OCI-LY3 (cell line): ENCODE results near the gene RAB25.
"Not testable (repeated sequence)": the region's sequence is repeated elsewhere in the genome, so short reads cannot be mapped to it uniquely, and the experiment has no call there.

ENCODE experiments used
- H2AFZ ChIP-seq: fragments of 200-600, 300-600 bp; shearing (Covaris generic); 2 replicates; pipeline ENCODE4 v1.6.0; 2014; ENCODE audit warnings: antibody characterized with exemption, low read depth, low read length
- H3K27ac ChIP-seq: fragments of 200-600, 300-600 bp; sonication (generic); 2 replicates; pipeline ENCODE4 v1.5.1; 2014; ENCODE audit warnings: mild to moderate bottlenecking, low read length, moderate library complexity, mixed read lengths
- H3K27me3 ChIP-seq: fragments of 200-600, 300-600 bp; sonication (generic); 2 replicates; pipeline ENCODE4 v1.6.1; 2014; ENCODE audit warnings: low read depth, low read length, mixed read lengths
- H3K36me3 ChIP-seq: fragments of 200-600, 300-600 bp; sonication (generic); replicated peaks from 2 replicates; pipeline ENCODE3; 2014; ENCODE audit warnings: low read depth, low read length, mixed read lengths
- H3K4me1 ChIP-seq: fragments of 300-600, 200-600 bp; sonication (generic); 2 replicates; pipeline ENCODE4 v1.6.1; 2014; ENCODE audit warnings: low read length, mixed read lengths
- H3K4me2 ChIP-seq: fragments of 200-600, 300-600 bp; sonication (generic); 2 replicates; pipeline ENCODE4 v1.6.1; 2014; ENCODE audit warnings: low read length, mixed read lengths
- H3K4me3 ChIP-seq: fragments of 300-600, 200-600 bp; sonication (generic); 2 replicates; pipeline ENCODE4 v1.5.1; 2014; ENCODE audit warnings: antibody characterized with exemption, mild to moderate bottlenecking, low read length, moderate library complexity
- H3K79me2 ChIP-seq: fragments of 300-600, 200-600 bp; shearing (Covaris generic); 2 replicates; pipeline ENCODE4 v1.6.1; 2014; ENCODE audit warnings: mild to moderate bottlenecking, low read length, mixed read lengths
- H3K9ac ChIP-seq: fragments of 300-600, 200-600 bp; shearing (Covaris generic); 2 replicates; pipeline ENCODE4 v1.6.0; 2014; ENCODE audit warnings: mild to moderate bottlenecking, low read length, moderate library complexity
- H3K9me3 ChIP-seq: fragments of 200-600, 300-600 bp; shearing (Covaris generic); 2 replicates; pipeline ENCODE4 v1.6.1; 2014; ENCODE audit warnings: low read length, mixed read lengths; ENCODE audit not compliant: insufficient read depth
- H4K20me1 ChIP-seq: fragments of 200-600, 300-600 bp; sonication (generic); 2 replicates; pipeline ENCODE4 v1.6.1; 2016; ENCODE audit warnings: low read length, mixed read lengths; ENCODE audit not compliant: insufficient read depth
- EZH2phosphoT487 ChIP-seq: fragments of 200-600 bp; shearing (Covaris generic); IDR thresholded peaks from 2 replicates; pipeline ENCODE4 v1.6.1; 2018; ENCODE audit warnings: antibody characterized with exemption, mixed run types, low read depth
- TF ChIP-seq, protein P1 (sequence below): fragments of 200-600, 300-600 bp; sonication (generic); IDR thresholded peaks from 2 replicates; pipeline ENCODE4 v1.5.1; 2014; ENCODE audit warnings: antibody characterized with exemption, low read length, low read depth

The RAB25 gene

DNA sequence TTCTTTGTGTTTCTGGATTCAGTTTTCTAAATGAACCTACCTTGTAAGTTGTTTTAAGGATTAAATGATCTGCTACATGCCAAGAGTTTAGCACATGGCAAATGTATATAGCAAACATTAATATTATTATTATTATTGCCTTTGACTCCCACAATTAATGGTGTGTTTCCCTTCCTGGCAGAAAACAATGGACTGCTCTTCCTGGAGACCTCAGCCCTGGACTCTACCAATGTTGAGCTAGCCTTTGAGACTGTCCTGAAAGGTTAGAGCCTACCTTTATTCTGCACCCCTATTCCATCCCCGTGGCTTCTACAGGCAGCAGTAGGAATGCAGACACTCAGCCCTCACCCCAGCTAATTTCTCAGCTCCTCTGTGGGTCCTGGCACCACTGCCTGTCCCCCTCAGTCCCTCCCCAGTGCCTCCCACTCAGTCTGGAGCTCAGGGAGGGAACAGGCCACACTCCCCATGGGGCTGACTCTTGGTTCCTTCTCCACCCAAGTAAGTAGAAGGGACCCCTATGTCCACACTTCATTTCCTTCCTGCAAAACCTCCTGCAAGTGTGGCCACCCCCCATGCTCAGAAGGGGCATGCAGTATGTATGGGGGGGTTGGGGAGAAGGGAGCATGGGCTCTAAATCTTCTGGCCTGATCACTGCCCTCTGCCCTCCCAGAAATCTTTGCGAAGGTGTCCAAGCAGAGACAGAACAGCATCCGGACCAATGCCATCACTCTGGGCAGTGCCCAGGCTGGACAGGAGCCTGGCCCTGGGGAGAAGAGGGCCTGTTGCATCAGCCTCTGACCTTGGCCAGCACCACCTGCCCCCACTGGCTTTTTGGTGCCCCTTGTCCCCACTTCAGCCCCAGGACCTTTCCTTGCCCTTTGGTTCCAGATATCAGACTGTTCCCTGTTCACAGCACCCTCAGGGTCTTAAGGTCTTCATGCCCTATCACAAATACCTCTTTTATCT is 8.8 kb downstream of the RAB25 start:
- Histone ChIP-seq H3K36me3 (no peaks in the 10 kb centered on the region), H3K4me1 (no peaks in the 10 kb centered on the region), H3K9me3 (no peaks in the 10 kb centered on the region), H3K79me2 (no peaks in the 10 kb centered on the region), H2AFZ (no peak overlapping the region), H3K4me3 (no peak overlapping the region), H3K27ac (no peak overlapping the region), H3K27me3 (no peaks in the 10 kb centered on the region), H3K9ac (no peak overlapping the region), H4K20me1 (no peaks in the 10 kb centered on the region), H3K4me2 (no peak overlapping the region)
- TF ChIP-seq, protein P1, sequence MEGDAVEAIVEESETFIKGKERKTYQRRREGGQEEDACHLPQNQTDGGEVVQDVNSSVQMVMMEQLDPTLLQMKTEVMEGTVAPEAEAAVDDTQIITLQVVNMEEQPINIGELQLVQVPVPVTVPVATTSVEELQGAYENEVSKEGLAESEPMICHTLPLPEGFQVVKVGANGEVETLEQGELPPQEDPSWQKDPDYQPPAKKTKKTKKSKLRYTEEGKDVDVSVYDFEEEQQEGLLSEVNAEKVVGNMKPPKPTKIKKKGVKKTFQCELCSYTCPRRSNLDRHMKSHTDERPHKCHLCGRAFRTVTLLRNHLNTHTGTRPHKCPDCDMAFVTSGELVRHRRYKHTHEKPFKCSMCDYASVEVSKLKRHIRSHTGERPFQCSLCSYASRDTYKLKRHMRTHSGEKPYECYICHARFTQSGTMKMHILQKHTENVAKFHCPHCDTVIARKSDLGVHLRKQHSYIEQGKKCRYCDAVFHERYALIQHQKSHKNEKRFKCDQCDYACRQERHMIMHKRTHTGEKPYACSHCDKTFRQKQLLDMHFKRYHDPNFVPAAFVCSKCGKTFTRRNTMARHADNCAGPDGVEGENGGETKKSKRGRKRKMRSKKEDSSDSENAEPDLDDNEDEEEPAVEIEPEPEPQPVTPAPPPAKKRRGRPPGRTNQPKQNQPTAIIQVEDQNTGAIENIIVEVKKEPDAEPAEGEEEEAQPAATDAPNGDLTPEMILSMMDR, result no peak
- TF ChIP-seq EZH2phosphoT487, result no peak

- no peaks in the 10 kb centered on the region for H3K79me2 ChIP-seq
- TF ChIP-seq EZH2phosphoT487, result no peak
- TF ChIP-seq, protein P1, result no peak
- H3K4me2 ChIP-seq, result no peak overlapping the region
- no peaks in the 10 kb centered on the region for H4K20me1 ChIP-seq
- no peaks in the 10 kb centered on the region for H3K27me3 ChIP-seq
- H3K9ac ChIP-seq, result no peak overlapping the region
- H3K4me3 ChIP-seq, result no peak overlapping the region
- no peak overlapping the region for H3K27ac ChIP-seq
- H3K4me1 ChIP-seq, result no peaks in the 10 kb centered on the region
- no peak overlapping the region for H2AFZ ChIP-seq
- no peaks in the 10 kb centered on the region for H3K9me3 ChIP-seq
- H3K36me3 ChIP-seq, result no peaks in the 10 kb centered on the region
Measured at GRCh38 chr1:156070548-156070947, 9.6 kb downstream of the RAB25 start.

- H3K4me3 ChIP-seq, H2AFZ ChIP-seq, H3K9me3 ChIP-seq, H3K9ac ChIP-seq, H3K27ac ChIP-seq, H3K27me3 ChIP-seq, H3K4me2 ChIP-seq, H4K20me1 ChIP-seq, H3K4me1 ChIP-seq, H3K79me2 ChIP-seq, H3K36me3 ChIP-seq: not testable (repeated sequence)
Measured at GRCh38 chr1:156071332-156071816, 10.4 kb downstream of the RAB25 start.

GRCh38 chr1:156072251-156072650 is 11.3 kb downstream of the RAB25 start:
- TF ChIP-seq EZH2phosphoT487, result no peak
- Histone ChIP-seq H3K27me3 (no peaks in the 10 kb centered on the region), H3K79me2 (no peaks in the 10 kb centered on the region), H4K20me1 (no peaks in the 10 kb centered on the region), H3K27ac (no peak overlapping the region), H3K9ac (no peak overlapping the region), H3K4me1 (no peaks in the 10 kb centered on the region), H3K4me3 (no peak overlapping the region), H2AFZ (no peak overlapping the region), H3K9me3 (no peaks in the 10 kb centered on the region), H3K36me3 (no peaks in the 10 kb centered on the region), H3K4me2 (no peak overlapping the region)

DNA sequence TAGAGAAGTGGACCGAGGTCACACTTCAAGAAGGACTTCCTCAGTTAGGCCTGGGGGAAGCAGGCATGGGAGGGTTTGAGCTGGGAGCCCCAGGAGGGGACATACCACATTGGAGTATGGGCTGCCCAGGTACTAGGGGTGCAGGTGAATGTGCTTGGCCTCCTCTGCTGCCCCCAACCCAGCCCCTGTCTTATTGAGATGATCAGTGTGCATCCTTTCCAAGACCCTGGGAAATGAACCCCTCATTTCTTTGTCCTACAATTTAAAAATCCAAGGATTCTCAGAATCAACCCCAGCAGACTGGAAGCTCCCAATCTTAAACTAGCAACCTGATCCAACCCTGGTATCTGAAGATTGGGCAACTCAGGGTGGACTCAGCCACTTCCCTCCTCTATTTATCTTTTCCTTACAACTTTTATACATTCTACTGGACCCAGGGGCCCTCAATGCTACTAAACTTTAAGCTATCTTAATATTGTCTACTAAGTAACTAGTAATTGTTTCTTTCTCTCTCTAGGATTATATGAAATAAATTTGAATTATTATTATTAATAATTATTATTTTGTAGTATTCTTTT is 12.2 kb downstream of the RAB25 start:
- TF ChIP-seq, protein P1, result no peak
- TF ChIP-seq EZH2phosphoT487, result no peak
- H3K4me3 ChIP-seq, result no peak overlapping the region
- H3K9me3 ChIP-seq, result no peaks in the 10 kb centered on the region
- no peaks in the 10 kb centered on the region for H3K79me2 ChIP-seq
- no peak overlapping the region for H3K27ac ChIP-seq
- H3K4me1 ChIP-seq, result no peaks in the 10 kb centered on the region
- H2AFZ ChIP-seq, result no peak overlapping the region
- no peaks in the 10 kb centered on the region for H3K27me3 ChIP-seq
- no peaks in the 10 kb centered on the region for H3K36me3 ChIP-seq
- no peak overlapping the region for H3K4me2 ChIP-seq
- H4K20me1 ChIP-seq, result no peaks in the 10 kb centered on the region
- H3K9ac ChIP-seq, result no peak overlapping the region
